Chondrocyte (in vitro differentiated cells): Measurements from ENCODE around the gene GPLD1. TPM values are rescaled to one million over a fixed set of nuclear protein-coding genes. Genes with fewer than 3 reads are reported as not detected.

ENCODE experiments used
- DNase-seq: peaks from one replicate; pipeline ENCODE4 v3.0.0; 2021; ENCODE audit warnings: mixed read lengths, low spot score
- H3K27ac Mint-ChIP-seq: one replicate; pipeline ENCODE4 v1.8.0; 2021; ENCODE audit warnings: mild to moderate bottlenecking, moderate library complexity, mixed read lengths; ENCODE audit not compliant: unreplicated experiment
- H3K27me3 Mint-ChIP-seq: 2 replicates; pipeline ENCODE4 v1.8.0; 2021; ENCODE audit warnings: low read depth, mixed read lengths
- H3K36me3 Mint-ChIP-seq: 2 replicates; pipeline ENCODE4 v1.8.0; 2021; ENCODE audit warnings: low read depth, mixed read lengths
- H3K4me1 Mint-ChIP-seq: 2 replicates; pipeline ENCODE4 v1.8.0; 2021; ENCODE audit warnings: low read depth, mild to moderate bottlenecking, mixed read lengths
- H3K4me3 Mint-ChIP-seq: one replicate; pipeline ENCODE4 v1.8.0; 2021; ENCODE audit warnings: mild to moderate bottlenecking, moderate library complexity, mixed read lengths; ENCODE audit not compliant: unreplicated experiment
- H3K9me3 Mint-ChIP-seq: 2 replicates; pipeline ENCODE4 v1.8.0; 2021; ENCODE audit warnings: low read depth, mixed read lengths
- CTCF ChIP-seq: fragments of 200-600 bp; sonication (generic); IDR thresholded peaks from 2 replicates; pipeline ENCODE4 v1.5.0; 2021; ENCODE audit warnings: antibody characterized with exemption, mild to moderate bottlenecking, moderate library complexity
- total RNA-seq: library from RNA; stranded (reverse); gene quantifications from 3 replicates; pipeline ENCODE4 v1.2.1, GENCODE V29; 2021

Gene GPLD1
- total RNA-seq, 1 donor from 2014 or later, result 4.2 TPM

GRCh38 chr6:24497254-24497970, 8.0 kb upstream of the GPLD1 start:
- DNase-seq, result no peak
- H3K27ac Mint-ChIP-seq, result no peak overlapping the region
- no peak for TF ChIP-seq CTCF
- H3K4me3 Mint-ChIP-seq, result no peak overlapping the region
- H3K9me3 Mint-ChIP-seq, result no peaks in the 10 kb centered on the region
- peaks cover 11% of the 10 kb centered on the region for H3K4me1 Mint-ChIP-seq
- H3K27me3 Mint-ChIP-seq, result no peaks in the 10 kb centered on the region
- H3K36me3 Mint-ChIP-seq, result peaks cover 8% of the 10 kb centered on the region

GRCh38 chr6:24494821-24495795, 5.7 kb upstream of the GPLD1 start, which contains the start of gene ALDH5A1:
ALDH5A1 (plus strand) TSS chr6:24494969; CDS start chr6:24494997, 28 bp downstream.
- H3K27me3 Mint-ChIP-seq, result no peaks in the 10 kb centered on the region
- peak; percentile 93 for DNase-seq
- peaks cover 8% of the 10 kb centered on the region for H3K36me3 Mint-ChIP-seq
- peaks cover 11% of the 10 kb centered on the region for H3K4me1 Mint-ChIP-seq
- no peaks in the 10 kb centered on the region for H3K9me3 Mint-ChIP-seq
- peak; percentile 69 for TF ChIP-seq CTCF
- H3K27ac Mint-ChIP-seq, result peak within 1 kb of the TSS; percentile 65
- peak within 1 kb of the TSS; percentile 75 for H3K4me3 Mint-ChIP-seq

- H3K9me3 Mint-ChIP-seq, result no peaks in the 10 kb centered on the region
- no peaks in the 10 kb centered on the region for H3K27me3 Mint-ChIP-seq
- peak overlapping the region; percentile 75 for H3K4me3 Mint-ChIP-seq
- no peak for DNase-seq
- H3K36me3 Mint-ChIP-seq, result peaks cover 8% of the 10 kb centered on the region
- no peak for TF ChIP-seq CTCF
- peak overlapping the region; percentile 17 for H3K27ac Mint-ChIP-seq
- H3K4me1 Mint-ChIP-seq, result peaks cover 11% of the 10 kb centered on the region
These were observed 4.8 kb upstream of the GPLD1 start for GRCh38 chr6:24493945-24494820.

- peak; percentile 55 for TF ChIP-seq CTCF
- Mint-ChIP-seq H3K27me3 (no peaks in the 10 kb centered on the region), H3K27ac (no peak overlapping the region), H3K4me1 (peaks cover 11% of the 10 kb centered on the region), H3K36me3 (peaks cover 5% of the 10 kb centered on the region), H3K9me3 (no peaks in the 10 kb centered on the region), H3K4me3 (no peak overlapping the region)
- no peak for DNase-seq
These were observed 3.1 kb upstream of the GPLD1 start for GRCh38 chr6:24492475-24492874.
